Measurements from ENCODE around the gene HRG. TPM values are rescaled to one million over a fixed set of nuclear protein-coding genes. Genes with fewer than 3 reads are reported as not detected.

Gene HRG
- total RNA-seq, 1 donor from 2014 or later, result not detected

- H3K36me3 Mint-ChIP-seq (ENCODE audit: unreplicated experiment), result no peaks in the 10 kb centered on the region
- DNase-seq (ENCODE audit: extremely low spot score, unreplicated experiment), result no peak
- H3K4me1 Mint-ChIP-seq (ENCODE audit: unreplicated experiment), result peaks cover 12% of the 10 kb centered on the region
- H3K9me3 Mint-ChIP-seq (ENCODE audit: unreplicated experiment), result no peaks in the 10 kb centered on the region
- H3K27me3 Mint-ChIP-seq (ENCODE audit: unreplicated experiment), result peaks cover 37% of the 10 kb centered on the region
- TF ChIP-seq, protein P1, sequence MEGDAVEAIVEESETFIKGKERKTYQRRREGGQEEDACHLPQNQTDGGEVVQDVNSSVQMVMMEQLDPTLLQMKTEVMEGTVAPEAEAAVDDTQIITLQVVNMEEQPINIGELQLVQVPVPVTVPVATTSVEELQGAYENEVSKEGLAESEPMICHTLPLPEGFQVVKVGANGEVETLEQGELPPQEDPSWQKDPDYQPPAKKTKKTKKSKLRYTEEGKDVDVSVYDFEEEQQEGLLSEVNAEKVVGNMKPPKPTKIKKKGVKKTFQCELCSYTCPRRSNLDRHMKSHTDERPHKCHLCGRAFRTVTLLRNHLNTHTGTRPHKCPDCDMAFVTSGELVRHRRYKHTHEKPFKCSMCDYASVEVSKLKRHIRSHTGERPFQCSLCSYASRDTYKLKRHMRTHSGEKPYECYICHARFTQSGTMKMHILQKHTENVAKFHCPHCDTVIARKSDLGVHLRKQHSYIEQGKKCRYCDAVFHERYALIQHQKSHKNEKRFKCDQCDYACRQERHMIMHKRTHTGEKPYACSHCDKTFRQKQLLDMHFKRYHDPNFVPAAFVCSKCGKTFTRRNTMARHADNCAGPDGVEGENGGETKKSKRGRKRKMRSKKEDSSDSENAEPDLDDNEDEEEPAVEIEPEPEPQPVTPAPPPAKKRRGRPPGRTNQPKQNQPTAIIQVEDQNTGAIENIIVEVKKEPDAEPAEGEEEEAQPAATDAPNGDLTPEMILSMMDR (IDR thresholded peaks at IDR 0.05), result no peak
- H3K27ac Mint-ChIP-seq (ENCODE audit: unreplicated experiment), result peak within 1 kb of the TSS; percentile 39
- no peak within 1 kb of the TSS for H3K4me3 Mint-ChIP-seq (ENCODE audit: unreplicated experiment)
These were observed 25.9 kb upstream of the HRG start, which contains the start of gene FETUB for GRCh38 chr3:186639778-186640472. FETUB (plus strand) TSS chr3:186640399; CDS start chr3:186640461, 62 bp downstream.

DNA sequence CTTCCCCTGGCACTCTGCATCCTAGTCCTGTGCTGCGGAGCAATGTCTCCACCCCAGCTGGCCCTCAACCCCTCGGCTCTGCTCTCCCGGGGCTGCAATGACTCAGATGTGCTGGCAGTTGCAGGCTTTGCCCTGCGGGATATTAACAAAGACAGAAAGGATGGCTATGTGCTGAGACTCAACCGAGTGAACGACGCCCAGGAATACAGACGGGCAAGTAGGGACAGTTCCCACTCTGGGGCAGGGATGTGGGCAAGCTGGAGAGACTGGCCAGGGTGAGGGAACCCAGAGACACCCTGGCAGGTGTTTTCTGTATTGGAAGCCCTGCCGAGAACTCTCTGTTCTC, 25.4 kb upstream of the HRG start:
- H3K4me3 Mint-ChIP-seq (ENCODE audit: unreplicated experiment), result no peak overlapping the region
- TF ChIP-seq, protein P1 (IDR thresholded peaks at IDR 0.05), result no peak
- H3K27me3 Mint-ChIP-seq (ENCODE audit: unreplicated experiment), result peaks cover 35% of the 10 kb centered on the region
- H3K4me1 Mint-ChIP-seq (ENCODE audit: unreplicated experiment), result peaks cover 12% of the 10 kb centered on the region
- peak overlapping the region; percentile 39 for H3K27ac Mint-ChIP-seq (ENCODE audit: unreplicated experiment)
- H3K9me3 Mint-ChIP-seq (ENCODE audit: unreplicated experiment), result no peaks in the 10 kb centered on the region
- H3K36me3 Mint-ChIP-seq (ENCODE audit: unreplicated experiment), result no peaks in the 10 kb centered on the region
- DNase-seq (ENCODE audit: extremely low spot score, unreplicated experiment), result peak; percentile 83

- no peak for DNase-seq (ENCODE audit: extremely low spot score, unreplicated experiment)
- Mint-ChIP-seq H3K27ac (ENCODE audit: unreplicated experiment) (no peak overlapping the region), H3K27me3 (ENCODE audit: unreplicated experiment) (peaks cover 33% of the 10 kb centered on the region), H3K9me3 (ENCODE audit: unreplicated experiment) (no peaks in the 10 kb centered on the region), H3K4me1 (ENCODE audit: unreplicated experiment) (peaks cover 12% of the 10 kb centered on the region), H3K36me3 (ENCODE audit: unreplicated experiment) (no peaks in the 10 kb centered on the region), H3K4me3 (ENCODE audit: unreplicated experiment) (no peak overlapping the region)
- TF ChIP-seq, protein P1 (IDR thresholded peaks at IDR 0.05), result no peak
These were observed 24.9 kb upstream of the HRG start for GRCh38 chr3:186640929-186641328.

- H3K4me1 Mint-ChIP-seq (ENCODE audit: unreplicated experiment), result peaks cover 12% of the 10 kb centered on the region
- no peak overlapping the region for H3K4me3 Mint-ChIP-seq (ENCODE audit: unreplicated experiment)
- TF ChIP-seq, protein P1 (IDR thresholded peaks at IDR 0.05), result no peak
- H3K36me3 Mint-ChIP-seq (ENCODE audit: unreplicated experiment), result no peaks in the 10 kb centered on the region
- no peaks in the 10 kb centered on the region for H3K9me3 Mint-ChIP-seq (ENCODE audit: unreplicated experiment)
- peaks cover 28% of the 10 kb centered on the region for H3K27me3 Mint-ChIP-seq (ENCODE audit: unreplicated experiment)
- no peak overlapping the region for H3K27ac Mint-ChIP-seq (ENCODE audit: unreplicated experiment)
- DNase-seq (ENCODE audit: extremely low spot score, unreplicated experiment), result peak; percentile 7
These were observed 23.8 kb upstream of the HRG start for GRCh38 chr3:186642014-186642413.

DNA sequence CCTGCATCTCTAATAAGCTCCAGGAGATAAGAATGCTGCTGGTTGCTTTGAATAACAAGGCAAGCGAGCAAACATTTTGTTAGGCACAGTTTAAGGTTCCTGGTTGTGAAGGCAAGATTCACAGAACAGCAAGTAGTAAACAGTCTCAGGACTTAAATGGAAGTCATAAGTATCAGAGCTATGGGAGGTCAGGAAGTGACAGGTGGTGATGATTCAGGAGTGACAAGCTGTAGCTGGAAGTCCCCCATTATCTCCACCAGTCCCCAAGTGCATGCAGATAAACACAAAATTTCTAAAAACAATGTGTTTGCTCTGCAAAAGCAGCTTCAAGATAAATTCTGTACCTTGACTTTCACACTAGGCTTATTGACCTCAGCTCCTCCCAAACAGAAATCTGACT, 22.3 kb upstream of the HRG start:
- H3K9me3 Mint-ChIP-seq (ENCODE audit: unreplicated experiment), result no peaks in the 10 kb centered on the region
- TF ChIP-seq, protein P1 (IDR thresholded peaks at IDR 0.05), result no peak
- H3K27ac Mint-ChIP-seq (ENCODE audit: unreplicated experiment), result no peak overlapping the region
- no peak for DNase-seq (ENCODE audit: extremely low spot score, unreplicated experiment)
- H3K36me3 Mint-ChIP-seq (ENCODE audit: unreplicated experiment), result no peaks in the 10 kb centered on the region
- peaks cover 12% of the 10 kb centered on the region for H3K4me1 Mint-ChIP-seq (ENCODE audit: unreplicated experiment)
- H3K4me3 Mint-ChIP-seq (ENCODE audit: unreplicated experiment), result no peak overlapping the region
- H3K27me3 Mint-ChIP-seq (ENCODE audit: unreplicated experiment), result peaks cover 29% of the 10 kb centered on the region
